ENCODE results near the gene RAX.

- TF ChIP-seq, protein P1, sequence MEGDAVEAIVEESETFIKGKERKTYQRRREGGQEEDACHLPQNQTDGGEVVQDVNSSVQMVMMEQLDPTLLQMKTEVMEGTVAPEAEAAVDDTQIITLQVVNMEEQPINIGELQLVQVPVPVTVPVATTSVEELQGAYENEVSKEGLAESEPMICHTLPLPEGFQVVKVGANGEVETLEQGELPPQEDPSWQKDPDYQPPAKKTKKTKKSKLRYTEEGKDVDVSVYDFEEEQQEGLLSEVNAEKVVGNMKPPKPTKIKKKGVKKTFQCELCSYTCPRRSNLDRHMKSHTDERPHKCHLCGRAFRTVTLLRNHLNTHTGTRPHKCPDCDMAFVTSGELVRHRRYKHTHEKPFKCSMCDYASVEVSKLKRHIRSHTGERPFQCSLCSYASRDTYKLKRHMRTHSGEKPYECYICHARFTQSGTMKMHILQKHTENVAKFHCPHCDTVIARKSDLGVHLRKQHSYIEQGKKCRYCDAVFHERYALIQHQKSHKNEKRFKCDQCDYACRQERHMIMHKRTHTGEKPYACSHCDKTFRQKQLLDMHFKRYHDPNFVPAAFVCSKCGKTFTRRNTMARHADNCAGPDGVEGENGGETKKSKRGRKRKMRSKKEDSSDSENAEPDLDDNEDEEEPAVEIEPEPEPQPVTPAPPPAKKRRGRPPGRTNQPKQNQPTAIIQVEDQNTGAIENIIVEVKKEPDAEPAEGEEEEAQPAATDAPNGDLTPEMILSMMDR (IDR thresholded peaks at IDR 0.05; ENCODE audit: insufficient read depth, low read length): no peak
- TF ChIP-seq, protein P2, sequence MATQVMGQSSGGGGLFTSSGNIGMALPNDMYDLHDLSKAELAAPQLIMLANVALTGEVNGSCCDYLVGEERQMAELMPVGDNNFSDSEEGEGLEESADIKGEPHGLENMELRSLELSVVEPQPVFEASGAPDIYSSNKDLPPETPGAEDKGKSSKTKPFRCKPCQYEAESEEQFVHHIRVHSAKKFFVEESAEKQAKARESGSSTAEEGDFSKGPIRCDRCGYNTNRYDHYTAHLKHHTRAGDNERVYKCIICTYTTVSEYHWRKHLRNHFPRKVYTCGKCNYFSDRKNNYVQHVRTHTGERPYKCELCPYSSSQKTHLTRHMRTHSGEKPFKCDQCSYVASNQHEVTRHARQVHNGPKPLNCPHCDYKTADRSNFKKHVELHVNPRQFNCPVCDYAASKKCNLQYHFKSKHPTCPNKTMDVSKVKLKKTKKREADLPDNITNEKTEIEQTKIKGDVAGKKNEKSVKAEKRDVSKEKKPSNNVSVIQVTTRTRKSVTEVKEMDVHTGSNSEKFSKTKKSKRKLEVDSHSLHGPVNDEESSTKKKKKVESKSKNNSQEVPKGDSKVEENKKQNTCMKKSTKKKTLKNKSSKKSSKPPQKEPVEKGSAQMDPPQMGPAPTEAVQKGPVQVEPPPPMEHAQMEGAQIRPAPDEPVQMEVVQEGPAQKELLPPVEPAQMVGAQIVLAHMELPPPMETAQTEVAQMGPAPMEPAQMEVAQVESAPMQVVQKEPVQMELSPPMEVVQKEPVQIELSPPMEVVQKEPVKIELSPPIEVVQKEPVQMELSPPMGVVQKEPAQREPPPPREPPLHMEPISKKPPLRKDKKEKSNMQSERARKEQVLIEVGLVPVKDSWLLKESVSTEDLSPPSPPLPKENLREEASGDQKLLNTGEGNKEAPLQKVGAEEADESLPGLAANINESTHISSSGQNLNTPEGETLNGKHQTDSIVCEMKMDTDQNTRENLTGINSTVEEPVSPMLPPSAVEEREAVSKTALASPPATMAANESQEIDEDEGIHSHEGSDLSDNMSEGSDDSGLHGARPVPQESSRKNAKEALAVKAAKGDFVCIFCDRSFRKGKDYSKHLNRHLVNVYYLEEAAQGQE (IDR thresholded peaks at IDR 0.05; ENCODE audit: insufficient replicate concordance, low read depth): no peak
These were observed 34.9 kb downstream of the RAX start for GRCh38 chr18:59238385-59238784.
